Thoracic aorta (tissue), 2 donors: Measurements from ENCODE around the gene HAUS7. TPM values are rescaled to one million over a fixed set of nuclear protein-coding genes. Genes with fewer than 3 reads are reported as not detected.

Source experiments
- ATAC-seq: fragments of 150-250 bp; one replicate; pipeline ENCODE4 v1.8.0; 2017; ENCODE audit warnings: low read depth; ENCODE audit not compliant: insufficient number of reproducible peaks, low FRiP score
- DNase-seq: peaks from one replicate; pipeline ENCODE4 v3.0.0-alpha.2; 2020; ENCODE audit warnings: low spot score
- H3K27ac ChIP-seq, 2 donors: fragments of 200-600 bp; sonication (generic); 1 replicate in 1 of 2; 2 replicates in 1 of 2; pipeline ENCODE4 v1.5.1; 2016; ENCODE audit warnings: mild to moderate bottlenecking in 2 of 2, moderate library complexity in 2 of 2
- H3K27me3 ChIP-seq: fragments of 200-600 bp; sonication (generic); replicated peaks from 2 replicates; pipeline ENCODE4 v1.6.0; 2016; ENCODE audit warnings: mild to moderate bottlenecking; ENCODE audit not compliant: insufficient read depth
- H3K36me3 ChIP-seq: fragments of 200-600 bp; sonication (generic); one replicate; pipeline ENCODE4 v1.5.1; 2016
- H3K4me1 ChIP-seq, 2 donors: fragments of 200-600 bp; sonication (generic); 1 replicate in 1 of 2; 2 replicates in 1 of 2; pipeline versions ENCODE4 v1.5.1 to v1.6.0; 2016; ENCODE audit warnings: low read depth in 2 of 2, mild to moderate bottlenecking in 1 of 2; ENCODE audit not compliant: control insufficient read depth in 1 of 2
- H3K4me3 ChIP-seq: fragments of 200-600 bp; sonication (generic); 2 replicates; pipeline ENCODE4 v1.5.1; 2016; ENCODE audit warnings: mild to moderate bottlenecking
- H3K9me3 ChIP-seq: fragments of 200-600 bp; sonication (generic); 2 replicates; pipeline ENCODE4 v1.5.1; 2016
- total RNA-seq, 2 donors: library from RNA; depleted of rRNA; stranded (reverse); fragments of >200 nt; gene quantifications; one replicate each; pipeline versions ENCODE4 v1.1.0 to v1.2.3, GENCODE V29; 2016
- TF ChIP-seq, protein P1 (sequence below): fragments of 200-600 bp; sonication (generic); IDR thresholded peaks from one replicate; pipeline ENCODE4 v1.5.1; 2019; ENCODE audit warnings: antibody characterized with exemption

HAUS7 gene
- total RNA-seq, 2 donors from 2014 or later = 111 TPM

DNA sequence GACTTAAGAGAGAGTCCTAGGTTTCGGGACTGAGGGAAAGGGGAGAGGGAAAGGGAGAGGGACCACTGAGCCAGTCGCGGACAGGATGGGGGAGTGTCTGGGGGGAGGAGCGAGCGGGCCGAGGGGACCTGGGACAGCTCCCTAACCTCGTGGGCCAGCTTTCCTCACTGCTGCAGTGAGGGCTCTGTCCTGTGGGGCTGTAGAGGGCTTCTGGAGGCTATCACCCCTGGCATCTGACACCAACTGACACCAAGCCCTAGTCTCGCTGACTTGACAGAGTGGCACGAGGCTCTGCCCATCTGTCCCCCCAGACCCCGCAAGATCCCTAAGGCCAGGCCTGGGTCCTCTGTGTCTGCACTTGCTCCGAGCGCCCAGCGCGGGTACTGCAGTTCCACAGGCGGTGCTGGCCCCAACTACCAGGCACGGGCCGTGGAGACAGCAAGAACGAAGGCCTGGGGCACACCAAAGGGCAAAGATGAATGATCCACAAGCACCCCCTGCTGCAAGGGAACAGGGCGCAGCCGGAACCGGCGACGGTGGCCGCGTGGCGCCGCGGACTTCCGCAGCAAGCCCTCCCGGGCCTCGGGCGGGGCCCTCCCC, 465 bp downstream of the HAUS7 start:
- no peak for DNase-seq
- TF ChIP-seq, protein P1, sequence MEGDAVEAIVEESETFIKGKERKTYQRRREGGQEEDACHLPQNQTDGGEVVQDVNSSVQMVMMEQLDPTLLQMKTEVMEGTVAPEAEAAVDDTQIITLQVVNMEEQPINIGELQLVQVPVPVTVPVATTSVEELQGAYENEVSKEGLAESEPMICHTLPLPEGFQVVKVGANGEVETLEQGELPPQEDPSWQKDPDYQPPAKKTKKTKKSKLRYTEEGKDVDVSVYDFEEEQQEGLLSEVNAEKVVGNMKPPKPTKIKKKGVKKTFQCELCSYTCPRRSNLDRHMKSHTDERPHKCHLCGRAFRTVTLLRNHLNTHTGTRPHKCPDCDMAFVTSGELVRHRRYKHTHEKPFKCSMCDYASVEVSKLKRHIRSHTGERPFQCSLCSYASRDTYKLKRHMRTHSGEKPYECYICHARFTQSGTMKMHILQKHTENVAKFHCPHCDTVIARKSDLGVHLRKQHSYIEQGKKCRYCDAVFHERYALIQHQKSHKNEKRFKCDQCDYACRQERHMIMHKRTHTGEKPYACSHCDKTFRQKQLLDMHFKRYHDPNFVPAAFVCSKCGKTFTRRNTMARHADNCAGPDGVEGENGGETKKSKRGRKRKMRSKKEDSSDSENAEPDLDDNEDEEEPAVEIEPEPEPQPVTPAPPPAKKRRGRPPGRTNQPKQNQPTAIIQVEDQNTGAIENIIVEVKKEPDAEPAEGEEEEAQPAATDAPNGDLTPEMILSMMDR = no peak
- ATAC-seq = peak; percentile 21
- Histone ChIP-seq H3K27ac (no peak overlapping the region), H3K4me3 (peak overlapping the region; percentile 76), H3K4me1 (peaks cover 3 to 41% of the 10 kb centered on the region in 2 donors), H3K9me3 (no peaks in the 10 kb centered on the region), H3K36me3 (no peaks in the 10 kb centered on the region), H3K27me3 (no peaks in the 10 kb centered on the region)

GRCh38 chrX:153468008-153468580, 2.3 kb downstream of the HAUS7 start:
- Histone ChIP-seq H3K4me1 (peaks cover 0 to 27% of the 10 kb centered on the region in 2 donors), H3K27me3 (no peaks in the 10 kb centered on the region), H3K36me3 (no peaks in the 10 kb centered on the region), H3K9me3 (no peaks in the 10 kb centered on the region), H3K27ac (no peak overlapping the region), H3K4me3 (no peak overlapping the region)
- DNase-seq (no peak), ATAC-seq (no peak)
- TF ChIP-seq, protein P1 = no peak

- Histone ChIP-seq H3K27me3 (no peaks in the 10 kb centered on the region), H3K9me3 (no peaks in the 10 kb centered on the region), H3K4me1 (peaks cover 0 to 10% of the 10 kb centered on the region in 2 donors), H3K4me3 (no peak overlapping the region), H3K36me3 (no peaks in the 10 kb centered on the region), H3K27ac (no peak overlapping the region)
- no peak for ATAC-seq
- no peak for DNase-seq
- TF ChIP-seq, protein P1 = no peak
Observed at GRCh38 chrX:153465691-153466380, 4.5 kb downstream of the HAUS7 start.

DNA sequence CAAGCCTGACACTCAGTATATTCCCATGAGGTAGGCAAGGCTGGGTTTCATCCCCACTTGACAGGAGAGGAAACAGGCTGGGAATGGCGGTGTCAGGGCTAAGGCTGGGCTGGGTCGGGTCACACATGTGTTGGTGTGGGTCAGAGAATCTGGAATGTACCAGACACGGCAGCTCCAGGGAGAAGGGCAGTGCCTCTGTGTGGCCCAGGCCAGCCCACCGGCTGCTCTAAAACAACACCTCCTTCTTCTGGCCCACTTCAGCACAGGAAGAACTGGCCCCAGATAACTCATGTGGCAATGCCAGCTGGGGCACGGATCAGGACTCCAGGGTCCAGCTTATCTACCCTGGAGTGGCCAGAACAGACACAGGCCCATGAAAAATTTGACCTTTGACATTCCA, 6.3 kb downstream of the HAUS7 start:
- no peaks in the 10 kb centered on the region for H3K9me3 ChIP-seq
- DNase-seq (no peak), ATAC-seq (no peak)
- no peak overlapping the region for H3K27ac ChIP-seq
- H3K27me3 ChIP-seq = no peaks in the 10 kb centered on the region
- H3K4me3 ChIP-seq = no peak overlapping the region
- H3K36me3 ChIP-seq = no peaks in the 10 kb centered on the region
- H3K4me1 ChIP-seq = peaks cover 0 to 1% of the 10 kb centered on the region in 2 donors
- TF ChIP-seq, protein P1 = no peak

DNA sequence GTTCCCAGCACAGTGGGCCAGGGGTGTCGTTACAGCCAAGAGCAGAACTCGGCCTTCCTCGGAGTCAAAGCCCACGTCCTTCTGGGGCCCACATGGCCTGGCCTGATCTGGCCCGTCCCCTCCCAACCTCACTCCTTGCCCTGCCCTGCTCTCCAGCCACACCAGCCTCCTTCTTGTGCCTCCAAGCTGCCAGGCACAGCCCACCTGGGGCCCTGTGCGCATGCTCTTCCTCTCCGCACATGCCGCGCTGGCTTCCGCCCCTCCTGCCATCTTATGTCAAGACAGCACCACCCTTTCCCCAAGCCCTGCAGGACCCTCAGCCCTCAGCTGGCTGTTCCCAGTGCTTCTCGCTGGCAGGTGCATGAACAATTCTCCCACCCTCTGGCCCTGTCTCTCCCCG, 6.8 kb downstream of the HAUS7 start:
- H3K4me3 ChIP-seq = no peak overlapping the region
- ATAC-seq (no peak), DNase-seq (no peak)
- no peaks in the 10 kb centered on the region for H3K36me3 ChIP-seq
- no peak overlapping the region for H3K27ac ChIP-seq
- no peaks in the 10 kb centered on the region for H3K4me1 ChIP-seq
- no peaks in the 10 kb centered on the region for H3K9me3 ChIP-seq
- TF ChIP-seq, protein P1 = no peak
- H3K27me3 ChIP-seq = no peaks in the 10 kb centered on the region
